IMR-90 (cell line): Measurements from ENCODE around the gene SDHA. TPM values are rescaled to one million over a fixed set of nuclear protein-coding genes. Genes with fewer than 3 reads are reported as not detected.

Experiments used
- ATAC-seq: fragments of 200-7000 bp; cut with Tn5 transposase; 2 replicates; pipeline ENCODE4 v1.9.1; 2020; ENCODE audit warnings: low read depth, mild to moderate bottlenecking, moderate library complexity
- BruUV-seq: library from RNA; stranded (reverse); fragments of 400-500 nt; replicated peaks from 2 replicates; lab custom pipeline; 2021; lab: Mats Ljungman, UMichigan
- CTCF ChIA-PET: fragments of 300-600 bp; formaldehyde crosslinking; extraction: SDS; loops from one replicate; lab custom pipeline; 2021; ENCODE audit warnings: antibody characterized with exemption; lab: Yijun Ruan, JAX
- POLR2A ChIA-PET: fragments of 300-600 bp; sonication (Branson Sonifier 250); formaldehyde crosslinking; loops from one replicate; lab custom pipeline; 2022; ENCODE audit warnings: antibody characterized with exemption; ENCODE audit not compliant: unreplicated experiment; lab: Charles Lee
- DNase-seq: peaks from one replicate; pipeline ENCODE4 v3.0.0; 2013
- H2AFZ ChIP-seq: replicated peaks from 2 replicates; pipeline ENCODE3; 2013; ENCODE audit warnings: low read length, mild to moderate bottlenecking; ENCODE audit not compliant: poor library complexity
- H2AK5ac ChIP-seq: 2 replicates; pipeline ENCODE4 v1.6.1; 2013; ENCODE audit warnings: low read depth, low read length, inconsistent platforms
- H2AK9ac ChIP-seq: replicated peaks from 2 replicates; pipeline ENCODE3; 2013; ENCODE audit warnings: mild to moderate bottlenecking, low read depth, low read length, moderate library complexity; ENCODE audit not compliant: poor library complexity
- H2BK120ac ChIP-seq: 2 replicates; pipeline ENCODE4 v1.6.1; 2013; ENCODE audit warnings: low read depth, low read length, inconsistent platforms
- H2BK15ac ChIP-seq: 3 replicates; pipeline ENCODE4 v1.6.1; 2013; ENCODE audit warnings: low read depth, low read length, inconsistent platforms
- H2BK20ac ChIP-seq: 2 replicates; pipeline ENCODE4 v1.6.1; 2013; ENCODE audit warnings: low read depth, mild to moderate bottlenecking, inconsistent platforms, low read length, moderate library complexity
- H2BK5ac ChIP-seq: 2 replicates; pipeline ENCODE4 v1.6.1; 2013; ENCODE audit warnings: mild to moderate bottlenecking, low read depth, low read length, inconsistent platforms; ENCODE audit not compliant: poor library complexity, severe bottlenecking
- H3K14ac ChIP-seq: replicated peaks from 2 replicates; pipeline ENCODE4 v1.6.1; 2013; ENCODE audit warnings: low read depth, low read length, inconsistent platforms
- H3K18ac ChIP-seq: 2 replicates; pipeline ENCODE4 v1.6.1; 2013; ENCODE audit warnings: low read depth, low read length, control low read depth
- H3K23ac ChIP-seq: 2 replicates; pipeline ENCODE4 v1.6.1; 2013; ENCODE audit warnings: low read depth, low read length, inconsistent platforms
- H3K27ac ChIP-seq: 2 replicates; pipeline ENCODE4 v1.5.1; 2013; ENCODE audit warnings: mild to moderate bottlenecking, control low read depth, low read length; ENCODE audit not compliant: insufficient read depth
- H3K27me3 ChIP-seq: 2 replicates; pipeline ENCODE4 v1.6.1; 2013; ENCODE audit warnings: low read length; ENCODE audit not compliant: control insufficient read depth, insufficient read depth
- H3K36me3 ChIP-seq: 2 replicates; pipeline ENCODE4 v1.6.1; 2013; ENCODE audit warnings: low read length, mixed read lengths; ENCODE audit not compliant: control insufficient read depth, insufficient read depth
- H3K4ac ChIP-seq: 2 replicates; pipeline ENCODE4 v1.6.1; 2013; ENCODE audit warnings: low read depth, low read length, inconsistent platforms
- H3K4me1 ChIP-seq: 2 replicates; pipeline ENCODE4 v1.6.1; 2013; ENCODE audit warnings: low read length, mixed read lengths; ENCODE audit not compliant: control insufficient read depth, insufficient read depth
- H3K4me2 ChIP-seq: 2 replicates; pipeline ENCODE4 v1.6.1; 2013; ENCODE audit warnings: low read depth, mild to moderate bottlenecking, control low read depth, low read length, moderate library complexity
- H3K4me3 ChIP-seq: 2 replicates; pipeline ENCODE4 v1.5.1; 2013; ENCODE audit warnings: low read depth, mild to moderate bottlenecking, control low read depth, low read length, moderate library complexity; ENCODE audit not compliant: insufficient read depth
- H3K56ac ChIP-seq: 2 replicates; pipeline ENCODE4 v1.6.1; 2013; ENCODE audit warnings: low read length, inconsistent platforms; ENCODE audit not compliant: insufficient read depth; ENCODE audit errors: extremely low read depth
- H3K79me1 ChIP-seq, 2 experiments: 2 replicates each; pipeline ENCODE4 v1.6.1; 2013; ENCODE audit warnings: low read length in 2 of 2, inconsistent platforms in 1 of 2, low read depth in 1 of 2
- H3K9ac ChIP-seq: 2 replicates; pipeline ENCODE4 v1.6.1; 2013; ENCODE audit warnings: low read depth, low read length, control low read depth
- H3K9me1 ChIP-seq: 2 replicates; pipeline ENCODE4 v1.6.1; 2013; ENCODE audit warnings: low read length, inconsistent platforms; ENCODE audit not compliant: insufficient read depth
- H3K9me3 ChIP-seq: 2 replicates; pipeline ENCODE4 v1.6.1; 2013; ENCODE audit warnings: low read length; ENCODE audit not compliant: control insufficient read depth, insufficient read depth
- H4K20me1 ChIP-seq: 2 replicates; pipeline ENCODE4 v1.6.1; 2013; ENCODE audit warnings: low read length, inconsistent platforms; ENCODE audit not compliant: insufficient read depth
- H4K5ac ChIP-seq: 2 replicates; pipeline ENCODE4 v1.6.1; 2013; ENCODE audit warnings: mild to moderate bottlenecking, low read depth, low read length, control low read depth
- H4K8ac ChIP-seq, 2 experiments: 2 replicates each; pipeline ENCODE4 v1.6.1; 2013; ENCODE audit warnings: low read depth in 2 of 2, low read length in 2 of 2, control low read depth in 1 of 2, inconsistent platforms in 1 of 2
- H4K91ac ChIP-seq: 2 replicates; pipeline ENCODE4 v1.6.1; 2013; ENCODE audit warnings: low read depth, low read length, inconsistent platforms; ENCODE audit not compliant: insufficient read depth
- BHLHE40 ChIP-seq: fragments of 150-350 bp; IDR thresholded peaks from 2 replicates; pipeline ENCODE4 v1.6.1; 2016; ENCODE audit warnings: mild to moderate bottlenecking, low read depth, low read length
- CEBPB ChIP-seq: IDR thresholded peaks from 2 replicates; pipeline ENCODE4 v1.6.1; 2012; ENCODE audit warnings: low read depth, low read length, improper control_type of control experiment
- CHD1 ChIP-seq: IDR thresholded peaks from 2 replicates; pipeline ENCODE4 v1.6.1; 2012; ENCODE audit warnings: low read depth, low read length, improper control_type of control experiment
- FOS ChIP-seq: fragments of 150-350 bp; IDR thresholded peaks from 2 replicates; pipeline ENCODE4 v1.6.1; 2016; ENCODE audit warnings: low read depth, low read length
- MAFK ChIP-seq: IDR thresholded peaks from 2 replicates; pipeline ENCODE4 v1.6.1; 2012; ENCODE audit warnings: low read depth, low read length, improper control_type of control experiment
- MXI1 ChIP-seq: IDR thresholded peaks from 2 replicates; pipeline ENCODE4 v1.6.1; 2012; ENCODE audit warnings: low read depth, mild to moderate bottlenecking, low read length, moderate library complexity, borderline replicate concordance
- NFE2L2 ChIP-seq: fragments of 150-350 bp; IDR thresholded peaks from 2 replicates; pipeline ENCODE4 v1.6.1; 2016; ENCODE audit warnings: low read depth, mild to moderate bottlenecking, low read length
- RCOR1 ChIP-seq: IDR thresholded peaks from 2 replicates; pipeline ENCODE4 v1.6.1; 2012; ENCODE audit warnings: mild to moderate bottlenecking, low read length, improper control_type of control experiment; ENCODE audit not compliant: insufficient replicate concordance
- RFX5 ChIP-seq: IDR thresholded peaks from 2 replicates; pipeline ENCODE4 v1.8.0; 2012; ENCODE audit warnings: low read depth, mild to moderate bottlenecking, low read length, moderate library complexity
- SMC3 ChIP-seq: fragments of 150-350 bp; IDR thresholded peaks from 2 replicates; pipeline ENCODE4 v1.6.1; 2016; ENCODE audit warnings: low read depth, mild to moderate bottlenecking, antibody characterized with exemption, low read length, moderate library complexity
- WGBS, 2 experiments: methylation state at CpG; one replicate each; pipeline versions ENCODE4 v1.1.5 to v1.1.7; 2013; ENCODE audit warnings: missing lambda C conversion rate in 2 of 2; ENCODE audit not compliant: insufficient read length in 1 of 2; ENCODE audit errors: extremely low coverage in 2 of 2; 5-methylcytosine and 5-hydroxymethylcytosine counted together
- dilution Hi-C: fragments of 300-500 bp; cut with HindIII; formaldehyde crosslinking; loops from one replicate; pipeline ENCODE4 v1.14.3; 2018; ENCODE audit warnings: low sequenced_read_pairs; ENCODE audit not compliant: unreplicated experiment
- in situ Hi-C: fragments of 300-500 bp; cut with MboI; formaldehyde crosslinking; loops from 3 replicates; pipeline ENCODE4 v1.14.3; 2019; ENCODE audit warnings: low sequenced_read_pairs, inconsistent platforms, mixed read lengths
- intact Hi-C: fragments of 100-400 bp; cut with micrococcal nuclease; formaldehyde crosslinking; loops from 2 replicates; pipeline ENCODE4 v1.10.0; 2022
- polyA plus RNA-seq, 3 experiments: library from polyadenylated mRNA; depleted of rRNA; stranded (reverse); fragments of >200 nt; gene quantifications; 2 replicates each; pipeline ENCODE4 v1.2.3, GENCODE V29; 2012; ENCODE audit warnings: low replicate concordance in 1 of 3
- total RNA-seq: library from RNA; depleted of rRNA; stranded (reverse); fragments of >200 nt; gene quantifications from 2 replicates; pipeline ENCODE4 v1.2.3, GENCODE V29; 2012
- TF ChIP-seq, protein P1 (sequence below): fragments of 150-350 bp; IDR thresholded peaks from 2 replicates; pipeline ENCODE4 v1.6.1; 2016; ENCODE audit warnings: low read depth, mild to moderate bottlenecking, low read length, moderate library complexity, borderline replicate concordance

Gene SDHA
- total and polyA plus RNA-seq, 2 of the 4 experiments (the other 2 are of a cell fraction) = 105 to 121 TPM

DNA sequence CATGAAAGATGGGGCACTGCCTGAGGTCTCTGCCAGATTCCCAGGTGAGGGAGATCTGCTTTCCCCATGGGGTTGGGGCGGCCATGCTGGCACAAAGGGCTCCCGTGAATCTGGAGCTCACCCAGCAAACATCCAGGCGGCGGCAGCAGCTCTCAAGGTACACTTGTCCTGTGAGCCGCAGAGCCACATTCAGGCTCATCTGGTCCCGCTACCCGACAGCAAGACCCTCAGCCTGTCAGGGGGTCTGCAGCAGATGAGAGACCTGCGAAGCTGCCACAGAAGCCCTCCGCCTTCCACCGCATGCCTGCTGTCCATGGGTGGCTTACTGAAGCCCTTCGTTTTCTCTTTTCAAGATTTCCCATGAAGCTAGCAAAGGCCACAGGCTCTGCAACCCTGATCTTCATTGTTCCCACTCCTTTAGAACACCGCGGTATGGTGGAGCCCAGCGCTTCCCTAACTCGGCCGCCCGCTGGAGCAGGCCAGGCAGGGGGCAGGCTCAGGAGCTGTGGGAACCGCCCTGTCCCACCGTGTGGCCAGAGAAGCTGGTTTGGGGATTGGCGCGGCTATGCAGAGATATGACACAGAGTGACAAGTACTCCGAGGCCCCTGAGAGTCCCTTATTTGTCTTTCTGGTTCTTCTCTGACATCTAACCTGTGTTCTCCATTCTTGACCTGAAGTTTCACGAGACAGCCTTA, 18.0 kb upstream of the SDHA start:
- Histone ChIP-seq H3K23ac (no peak overlapping the region), H3K18ac (no peak overlapping the region), H2BK120ac (no peak overlapping the region), H2BK20ac (no peak overlapping the region), H4K20me1 (no peaks in the 10 kb centered on the region; the same call in none of the 2 replicates), H3K4me2 (no peak overlapping the region), H2BK5ac (no peak overlapping the region), H3K27me3 (no peaks in the 10 kb centered on the region; the same call in 1 of the 2 replicates), H2AK9ac (no peak overlapping the region), H2AFZ (no peak overlapping the region), H3K9me3 (no peaks in the 10 kb centered on the region), H2BK15ac (no peak overlapping the region), H3K36me3 (peaks cover 15% of the 10 kb centered on the region), H3K79me1 (peaks cover 0 to 15% of the 10 kb centered on the region in 2 experiments; a peak in 2 of 4 replicates), H3K4me3 (no peak overlapping the region), H3K14ac (no peak overlapping the region), H4K91ac (no peak overlapping the region), H3K27ac (no peak overlapping the region), H3K56ac (no peak overlapping the region), H2AK5ac (no peak overlapping the region), H4K5ac (no peak overlapping the region), H3K4ac (no peak overlapping the region), H3K4me1 (no peaks in the 10 kb centered on the region), H3K9me1 (peaks cover 2% of the 10 kb centered on the region; the same call in 1 of the 2 replicates), H4K8ac (no peak overlapping the region), H3K9ac (no peak overlapping the region)
- 98% methylated on average over 8 of the region's 23 CpGs; no CpG with 5 or more reads in 1 of the 2 experiments for WGBS, 2 experiments
- BruUV-seq = no TSS peak
- ChIA-PET POLR2A (no interaction called here), CTCF (interaction anchor here (2.6 kb wide), 1 partner anchor 12 kb away, joined by 8 read pairs; no protein-coding TSS in a partner anchor)
- no peak for TF ChIP-seq NFE2L2
- no peak for TF ChIP-seq RFX5
- TF ChIP-seq RCOR1 = no peak
- TF ChIP-seq FOS = no peak
- TF ChIP-seq CHD1 = no peak
- no peak for TF ChIP-seq SMC3
- TF ChIP-seq, protein P1, sequence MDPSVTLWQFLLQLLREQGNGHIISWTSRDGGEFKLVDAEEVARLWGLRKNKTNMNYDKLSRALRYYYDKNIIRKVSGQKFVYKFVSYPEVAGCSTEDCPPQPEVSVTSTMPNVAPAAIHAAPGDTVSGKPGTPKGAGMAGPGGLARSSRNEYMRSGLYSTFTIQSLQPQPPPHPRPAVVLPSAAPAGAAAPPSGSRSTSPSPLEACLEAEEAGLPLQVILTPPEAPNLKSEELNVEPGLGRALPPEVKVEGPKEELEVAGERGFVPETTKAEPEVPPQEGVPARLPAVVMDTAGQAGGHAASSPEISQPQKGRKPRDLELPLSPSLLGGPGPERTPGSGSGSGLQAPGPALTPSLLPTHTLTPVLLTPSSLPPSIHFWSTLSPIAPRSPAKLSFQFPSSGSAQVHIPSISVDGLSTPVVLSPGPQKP = no peak
- no peak for TF ChIP-seq CEBPB
- TF ChIP-seq MAFK = no peak
- no peak for TF ChIP-seq BHLHE40
- no peak for TF ChIP-seq MXI1
- intact Hi-C loops = no loop called here
- dilution Hi-C loops = no loop called here
- ATAC-seq (no peak), DNase-seq (no peak)
- in situ Hi-C loops = no loop called here
